Measurements from ENCODE around the gene CDC45. TPM values are rescaled to one million over a fixed set of nuclear protein-coding genes. Genes with fewer than 3 reads are reported as not detected.

Gene CDC45
- total RNA-seq, 1 donor from 2014 or later = 81.4 TPM

- intact Hi-C loops (cut with micrococcal nuclease) = loop anchor here (1.0 to 10.0 kb wide), 5 partner anchors 15 to 407 kb away; partner anchors contain the start of genes CDC45, ESS2, GNB1L and MRPL40
These were observed 32.2 kb upstream of the CDC45 start, which contains the start of gene C22orf39 for GRCh38 chr22:19447330-19448075. TSS of gene C22orf39 (minus strand) at chr22:19447711. CDS start at chr22:19447688, 23 bp downstream.

GRCh38 chr22:19448076-19448607 lies 31.6 kb upstream of the CDC45 start:
- intact Hi-C loops (cut with micrococcal nuclease) = loop anchor here (10.0 kb wide), 1 partner anchor 407 kb away; the partner anchor contains the start of genes GNB1L and RTL10

- intact Hi-C loops (cut with micrococcal nuclease) = loop anchor here (10.0 kb wide), 1 partner anchor 406 kb away; the partner anchor contains the start of genes GNB1L and RTL10
These were observed 30.8 kb upstream of the CDC45 start for GRCh38 chr22:19448739-19449421.

DNA sequence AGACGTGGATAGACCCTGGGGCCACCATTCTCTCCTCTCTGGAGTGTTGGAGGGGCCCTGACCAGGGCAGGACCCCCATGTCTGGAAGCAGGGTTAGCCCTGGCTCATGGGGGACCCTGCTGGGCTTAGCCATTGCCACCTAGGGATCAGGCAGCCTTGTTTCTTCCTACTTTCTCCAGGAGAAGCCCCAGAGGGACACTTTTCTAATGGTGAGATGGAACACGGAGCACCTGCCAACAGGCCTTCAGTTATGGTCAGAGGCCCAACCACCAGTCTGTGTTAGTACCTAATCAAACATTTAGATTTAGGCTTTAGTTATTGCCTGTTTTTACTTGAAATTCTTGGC lies 30.3 kb upstream of the CDC45 start:
- intact Hi-C loops (cut with micrococcal nuclease) = loop anchor here (10.0 kb wide), 1 partner anchor 405 kb away; the partner anchor contains the start of genes GNB1L and RTL10

DNA sequence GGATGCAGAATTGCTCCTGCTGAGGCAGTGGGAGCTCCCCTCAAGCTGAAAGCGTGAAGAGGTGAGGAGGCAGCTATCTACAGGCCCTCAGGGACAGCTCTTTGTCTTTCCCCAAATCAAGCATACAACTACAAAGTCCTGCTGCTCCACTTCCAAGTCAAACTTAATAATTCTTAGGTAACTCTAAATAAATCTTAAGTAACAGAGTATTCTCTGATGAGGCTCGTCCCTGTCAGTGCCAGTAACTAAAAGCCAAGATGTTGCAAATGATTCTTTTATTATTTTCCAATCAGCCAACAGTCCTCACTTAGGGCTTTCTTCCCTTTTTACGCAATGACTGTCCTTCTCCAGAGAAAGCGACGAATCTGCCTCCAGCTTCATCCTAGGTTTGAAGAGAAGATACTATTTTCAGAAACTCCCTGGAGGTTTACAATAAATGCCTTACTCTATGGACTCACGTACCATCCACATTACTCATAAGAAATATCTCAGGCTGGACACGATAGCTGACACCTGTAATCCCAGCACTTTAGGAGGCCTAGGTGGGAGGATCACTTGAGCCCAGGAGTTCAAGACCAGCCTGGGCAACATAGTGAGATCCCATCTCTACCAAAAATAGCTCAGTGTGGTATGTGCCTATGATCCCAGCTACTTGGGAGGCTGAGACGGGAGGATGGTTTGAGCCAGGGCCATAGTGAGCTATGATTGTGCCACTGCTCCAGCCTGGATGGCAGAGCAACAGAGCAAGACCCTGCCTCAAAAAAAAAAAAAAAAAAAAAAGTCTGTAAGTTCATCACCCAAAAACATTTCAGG lies 29.2 kb upstream of the CDC45 start:
- intact Hi-C loops (cut with micrococcal nuclease) = no loop called here

- intact Hi-C loops (cut with micrococcal nuclease) = no loop called here
These were observed 28.1 kb upstream of the CDC45 start for GRCh38 chr22:19451570-19451969.

DNA sequence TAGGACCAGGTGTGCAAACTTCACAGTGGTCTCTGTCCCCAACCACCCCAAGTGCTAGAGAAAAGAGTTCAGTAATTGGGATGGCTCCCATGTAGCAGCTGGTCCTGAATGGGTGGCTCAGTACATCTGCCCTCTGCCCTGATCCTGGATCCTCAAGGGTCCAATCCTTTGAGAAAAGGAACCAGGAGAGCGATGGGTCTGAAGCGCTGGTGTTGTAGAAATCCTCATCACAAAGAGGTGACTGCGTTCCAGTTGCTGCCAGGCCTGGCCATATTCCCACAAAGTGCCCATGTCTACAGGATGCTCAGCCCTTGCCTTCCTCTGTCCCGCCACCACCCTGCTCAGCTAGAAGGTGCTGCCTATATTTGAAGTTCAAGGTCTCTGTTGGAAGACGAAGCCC lies 26.0 kb upstream of the CDC45 start:
- intact Hi-C loops (cut with micrococcal nuclease) = no loop called here

GRCh38 chr22:19454156-19454555 lies 25.6 kb upstream of the CDC45 start:
- intact Hi-C loops (cut with micrococcal nuclease) = no loop called here

DNA sequence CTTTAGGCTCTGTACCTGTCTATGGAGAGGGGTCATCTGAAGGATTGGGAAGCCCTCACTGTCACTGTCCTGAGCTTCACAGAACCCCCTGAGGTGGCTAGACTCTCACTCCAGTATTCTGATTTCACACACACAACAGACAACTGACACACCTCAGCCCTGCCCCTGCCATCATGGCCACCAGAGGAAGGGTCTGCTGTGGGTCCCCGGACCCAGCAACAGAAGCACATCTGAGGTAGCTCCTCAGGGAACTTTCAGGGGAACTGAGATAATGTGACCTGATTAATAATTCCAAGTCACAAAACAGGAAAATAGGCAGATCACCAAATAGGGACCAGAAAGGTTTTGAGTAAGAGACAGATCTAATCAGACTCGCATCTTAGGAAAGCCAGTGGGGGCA lies 24.7 kb upstream of the CDC45 start:
- intact Hi-C loops (cut with micrococcal nuclease) = no loop called here

- intact Hi-C loops (cut with micrococcal nuclease) = no loop called here
These were observed 23.9 kb upstream of the CDC45 start for GRCh38 chr22:19455585-19456370.

- intact Hi-C loops (cut with micrococcal nuclease) = no loop called here
These were observed 23.2 kb upstream of the CDC45 start for GRCh38 chr22:19456541-19456940.

DNA sequence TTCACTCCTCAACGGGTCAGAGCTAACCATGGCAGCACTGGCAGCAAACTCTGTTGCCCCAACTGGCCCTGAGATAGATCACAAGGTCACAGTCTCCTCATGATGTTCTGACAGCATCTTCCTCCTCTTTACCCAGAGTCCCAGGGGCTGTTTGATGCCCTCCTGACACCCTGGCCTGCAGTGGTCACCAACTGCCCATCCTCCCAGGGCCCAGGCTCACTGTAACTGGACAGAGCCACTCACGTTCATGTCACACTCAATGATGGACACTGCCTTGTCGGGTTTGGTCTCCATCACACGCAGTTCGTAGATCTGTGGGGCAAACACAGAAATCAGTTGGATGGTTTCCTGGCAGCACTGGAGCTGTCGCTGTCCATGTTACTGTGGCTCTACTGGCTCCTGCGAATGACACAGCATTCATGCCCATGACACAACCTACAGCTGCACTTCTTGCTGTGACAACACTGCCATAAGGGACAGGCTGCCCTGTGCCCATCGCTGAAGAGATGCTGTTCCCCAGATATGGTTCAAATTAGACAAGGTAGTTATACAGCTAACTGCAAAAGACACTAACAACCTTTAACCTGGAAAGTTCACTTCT lies 21.8 kb upstream of the CDC45 start:
- intact Hi-C loops (cut with micrococcal nuclease) = no loop called here

- intact Hi-C loops (cut with micrococcal nuclease) = no loop called here
These were observed 19.7 kb upstream of the CDC45 start for GRCh38 chr22:19460036-19460435.

- intact Hi-C loops (cut with micrococcal nuclease) = no loop called here
These were observed 18.2 kb upstream of the CDC45 start for GRCh38 chr22:19461506-19461905.

DNA sequence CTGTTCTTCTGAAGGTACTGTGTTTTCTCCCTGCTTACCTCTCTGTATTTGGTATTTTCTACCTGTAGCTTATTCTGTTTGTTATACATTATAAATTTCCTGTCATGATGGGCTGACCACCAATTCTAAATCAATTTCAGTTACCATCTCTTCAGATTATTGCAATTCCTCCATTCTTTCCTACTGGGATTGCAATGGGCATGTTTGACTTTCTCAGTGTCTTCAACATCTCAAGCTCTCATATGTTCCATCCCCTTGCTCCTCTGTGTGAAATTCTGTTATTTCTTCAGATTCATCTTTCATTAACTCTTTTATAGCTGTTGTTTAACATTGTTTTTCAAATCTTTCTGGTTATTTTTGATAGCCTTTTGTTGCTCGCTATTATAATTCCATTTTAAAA lies 16.7 kb upstream of the CDC45 start:
- intact Hi-C loops (cut with micrococcal nuclease) = no loop called here

DNA sequence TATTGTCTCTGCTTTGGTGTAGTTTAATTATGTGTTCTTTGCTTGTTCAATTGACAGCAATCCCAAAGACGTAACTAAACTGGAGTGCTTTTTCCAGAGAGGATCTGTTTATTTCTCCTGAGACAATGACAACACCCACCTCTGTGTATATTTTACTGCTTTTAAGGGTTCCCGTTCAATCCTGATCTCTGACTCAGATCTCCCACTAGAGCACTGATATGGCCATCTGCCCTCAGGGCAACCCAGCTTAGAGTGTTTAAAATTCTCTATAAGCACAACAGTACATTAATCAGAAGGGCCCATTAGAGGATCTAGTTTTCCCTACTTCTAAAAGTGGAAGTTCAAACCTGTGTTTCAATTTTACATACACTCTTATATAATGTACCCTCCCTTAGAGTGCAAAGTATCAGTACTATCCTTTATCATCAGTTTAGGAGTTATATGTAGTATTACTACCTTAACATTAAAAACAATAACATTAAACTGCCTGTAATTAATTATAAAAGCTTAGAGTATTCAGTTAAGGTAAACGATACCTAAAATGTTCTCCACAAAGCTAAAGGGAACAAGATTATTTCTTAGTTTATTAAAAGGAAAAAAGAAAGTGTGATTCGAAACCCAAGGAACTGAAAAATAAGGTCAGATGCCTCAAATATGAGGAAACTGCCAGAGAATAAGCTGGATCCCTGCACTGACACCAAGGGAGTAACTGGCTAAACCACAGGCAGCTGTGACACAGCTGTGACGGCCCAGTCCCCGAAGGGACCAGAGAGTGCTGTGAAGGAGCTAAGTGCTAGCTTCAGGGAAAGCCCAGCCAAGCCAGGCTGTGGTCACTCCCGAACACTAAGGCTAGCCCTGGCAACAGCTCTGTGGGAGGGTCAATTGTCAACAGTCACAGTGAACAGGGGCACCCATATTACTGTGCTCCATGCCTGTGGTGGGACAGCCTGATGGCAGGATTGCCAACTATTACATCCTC lies 15.9 kb upstream of the CDC45 start:
- intact Hi-C loops (cut with micrococcal nuclease) = no loop called here

- intact Hi-C loops (cut with micrococcal nuclease) = no loop called here
These were observed 15.2 kb upstream of the CDC45 start for GRCh38 chr22:19464546-19464945.

GRCh38 chr22:19464975-19465374 lies 14.7 kb upstream of the CDC45 start:
- intact Hi-C loops (cut with micrococcal nuclease) = no loop called here

DNA sequence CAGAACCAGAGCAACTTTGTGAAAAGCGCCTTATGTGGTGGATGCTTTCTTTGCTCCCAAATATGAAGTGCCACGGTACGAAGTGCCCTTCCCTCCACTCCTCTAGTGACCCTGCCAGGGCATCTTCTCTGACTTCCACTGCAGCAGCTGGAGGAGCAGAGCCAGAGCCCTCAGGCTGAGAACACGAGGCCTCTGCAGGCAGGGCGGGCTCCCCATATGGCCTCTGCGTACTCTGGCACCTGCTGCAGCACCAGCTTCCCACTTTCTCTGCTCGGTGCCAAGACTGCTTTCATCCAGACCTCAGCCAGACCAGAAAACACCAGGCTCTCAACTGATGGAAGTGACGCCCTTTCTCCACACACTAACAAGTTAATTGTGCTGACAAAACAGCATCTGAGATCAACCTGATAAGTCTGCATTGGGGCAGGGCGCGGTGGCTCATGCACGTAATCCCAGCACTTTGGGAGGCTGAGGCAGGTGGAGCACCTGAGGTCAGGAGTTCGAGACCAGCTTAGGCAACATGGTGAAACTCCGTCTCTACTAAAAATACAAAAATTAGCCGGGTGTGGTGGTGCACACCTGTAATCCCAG lies 13.5 kb upstream of the CDC45 start:
- intact Hi-C loops (cut with micrococcal nuclease) = no loop called here

Data from T-helper 2 cell treated with Interferon-gamma antibody and Interleukin-4, amounts not matched to agents 100 ng/mL and 5 ng/mL, for 36 hours (primary cell).